Dermis blood vessel endothelial cell (primary cell): ENCODE measurements around the gene DDIAS. TPM values are rescaled to one million over a fixed set of nuclear protein-coding genes. Genes with fewer than 3 reads are reported as not detected.
"Not testable (repeated sequence)": the region's sequence is repeated elsewhere in the genome, so short reads cannot be mapped to it uniquely, and the experiment has no call there.

Experiments
- DNase-seq: peaks from one replicate; pipeline ENCODE4 v3.0.0; 2010
- total RNA-seq: library from RNA; depleted of rRNA; stranded (reverse); fragments of >200 nt; gene quantifications from 2 replicates; pipeline ENCODE4 v1.2.3, GENCODE V29; 2014

The DDIAS gene
- total RNA-seq, 1 donor from 2014 or later, result 4.6 TPM

- DNase-seq, result no peak
These were observed 27.6 kb downstream of the DDIAS start for GRCh38 chr11:82929121-82929520.

GRCh38 chr11:82930229-82930628 lies 28.7 kb downstream of the DDIAS start:
- no peak for DNase-seq

- no peak for DNase-seq
These were observed 29.2 kb downstream of the DDIAS start for GRCh38 chr11:82930734-82931133.

GRCh38 chr11:82932564-82932963 lies 31.0 kb downstream of the DDIAS start:
- DNase-seq, result no peak

GRCh38 chr11:82936261-82936660 lies 34.7 kb downstream of the DDIAS start:
- DNase-seq, result peak; percentile 64

GRCh38 chr11:82937554-82937953 lies 36.0 kb downstream of the DDIAS start:
- no peak for DNase-seq

- DNase-seq, result no peak
These were observed 37.9 kb downstream of the DDIAS start for GRCh38 chr11:82939456-82939855.

- no peak for DNase-seq
These were observed 40.8 kb downstream of the DDIAS start for GRCh38 chr11:82942376-82942775.

- DNase-seq, result not testable (repeated sequence)
These were observed 41.9 kb downstream of the DDIAS start for GRCh38 chr11:82943430-82943829.

- no peak for DNase-seq
These were observed 42.7 kb downstream of the DDIAS start for GRCh38 chr11:82944198-82944597.

GRCh38 chr11:82945041-82945440 lies 43.5 kb downstream of the DDIAS start:
- DNase-seq, result not testable (repeated sequence)

- DNase-seq, result no peak
These were observed 44.1 kb downstream of the DDIAS start for GRCh38 chr11:82945682-82946081.

- no peak for DNase-seq
These were observed 47.8 kb downstream of the DDIAS start for GRCh38 chr11:82949352-82949751.

- not testable (repeated sequence) for DNase-seq
These were observed 49.0 kb downstream of the DDIAS start for GRCh38 chr11:82950502-82950901.

- not testable (repeated sequence) for DNase-seq
These were observed 54.4 kb downstream of the DDIAS start for GRCh38 chr11:82955736-82956453.

GRCh38 chr11:82959987-82960778 lies 58.6 kb downstream of the DDIAS start:
- DNase-seq, result no peak

GRCh38 chr11:82960779-82961143 lies 59.2 kb downstream of the DDIAS start:
- no peak for DNase-seq

- not testable (repeated sequence) for DNase-seq
These were observed 60.5 kb downstream of the DDIAS start for GRCh38 chr11:82962021-82962420.

GRCh38 chr11:82967381-82967780 lies 65.8 kb downstream of the DDIAS start:
- DNase-seq, result no peak

- DNase-seq, result no peak
These were observed 68.3 kb downstream of the DDIAS start for GRCh38 chr11:82969811-82970210.

- not testable (repeated sequence) for DNase-seq
These were observed 69.1 kb downstream of the DDIAS start for GRCh38 chr11:82970507-82971083.

GRCh38 chr11:82971519-82971946 lies 70.0 kb downstream of the DDIAS start:
- not testable (repeated sequence) for DNase-seq

GRCh38 chr11:82972103-82972502 lies 70.6 kb downstream of the DDIAS start:
- no peak for DNase-seq

GRCh38 chr11:82974135-82974534 lies 72.6 kb downstream of the DDIAS start:
- no peak for DNase-seq
